DOHH2 (cell line): ENCODE data around the gene LGALS3.

Experiments used
- H3F3A ChIP-seq: fragments of 200-600 bp; sonication (generic), shearing (Covaris generic); 2 replicates; pipeline ENCODE4 v1.6.0; 2016; ENCODE audit warnings: antibody characterized with exemption, mild to moderate bottlenecking; ENCODE audit not compliant: control insufficient read depth, insufficient read depth
- H3K27ac ChIP-seq: fragments of 200-600 bp; sonication (generic); 2 replicates; pipeline ENCODE4 v1.5.1; 2014; ENCODE audit warnings: low read depth, mild to moderate bottlenecking, low read length, moderate library complexity
- H3K27me3 ChIP-seq: fragments of 200-600 bp; sonication (generic); 2 replicates; pipeline ENCODE4 v1.6.1; 2014; ENCODE audit warnings: mild to moderate bottlenecking, low read length, mixed read lengths; ENCODE audit not compliant: control insufficient read depth
- H3K36me3 ChIP-seq: fragments of 200-600 bp; sonication (generic); 2 replicates; pipeline ENCODE4 v1.6.1; 2014; ENCODE audit warnings: mild to moderate bottlenecking, low read length, moderate library complexity, mixed read lengths; ENCODE audit not compliant: control insufficient read depth
- H3K4me1 ChIP-seq: fragments of 200-600 bp; sonication (generic); 2 replicates; pipeline ENCODE4 v1.6.1; 2014; ENCODE audit warnings: mild to moderate bottlenecking, low read length, mixed read lengths; ENCODE audit not compliant: control insufficient read depth
- H3K4me2 ChIP-seq: fragments of 200-600 bp; sonication (generic); 2 replicates; pipeline ENCODE4 v1.6.0; 2014; ENCODE audit warnings: mild to moderate bottlenecking, low read length, moderate library complexity
- H3K4me3 ChIP-seq: fragments of 200-600 bp; sonication (generic); 2 replicates; pipeline ENCODE4 v1.5.1; 2014; ENCODE audit warnings: mild to moderate bottlenecking, low read length, mixed read lengths
- H3K79me2 ChIP-seq: fragments of 200-600 bp; sonication (generic); 2 replicates; pipeline ENCODE4 v1.6.1; 2014; ENCODE audit warnings: mild to moderate bottlenecking, low read length, mixed read lengths; ENCODE audit not compliant: control insufficient read depth
- H3K9me2 ChIP-seq: fragments of 200-600 bp; sonication (generic); replicated peaks from 2 replicates; pipeline ENCODE4 v1.6.1; 2014; ENCODE audit warnings: mild to moderate bottlenecking, low read length, mixed read lengths; ENCODE audit not compliant: control insufficient read depth
- H3K9me3 ChIP-seq: fragments of 200-600 bp; sonication (generic); 2 replicates; pipeline ENCODE4 v1.6.1; 2014; ENCODE audit warnings: antibody characterized with exemption, low read length, mixed read lengths; ENCODE audit not compliant: control insufficient read depth, insufficient read depth
- H4K20me1 ChIP-seq: fragments of 200-600 bp; sonication (generic); 2 replicates; pipeline ENCODE4 v1.6.0; 2014; ENCODE audit warnings: low read depth, mild to moderate bottlenecking, antibody characterized with exemption, low read length, moderate library complexity; ENCODE audit not compliant: control insufficient read depth, insufficient read depth
- CTCF ChIP-seq: fragments of 200-600 bp; sonication (generic); IDR thresholded peaks from one replicate; pipeline ENCODE4 v1.5.1; 2014; ENCODE audit warnings: antibody characterized with exemption, mild to moderate bottlenecking, low read depth, low read length; ENCODE audit not compliant: poor library complexity, severe bottlenecking
- EZH2phosphoT487 ChIP-seq: fragments of 200-600 bp; sonication (generic); IDR thresholded peaks from 2 replicates; pipeline ENCODE4 v1.6.1; 2017; ENCODE audit warnings: borderline replicate concordance, mild to moderate bottlenecking, antibody characterized with exemption, low read length, moderate library complexity, mixed read lengths

Gene LGALS3

DNA sequence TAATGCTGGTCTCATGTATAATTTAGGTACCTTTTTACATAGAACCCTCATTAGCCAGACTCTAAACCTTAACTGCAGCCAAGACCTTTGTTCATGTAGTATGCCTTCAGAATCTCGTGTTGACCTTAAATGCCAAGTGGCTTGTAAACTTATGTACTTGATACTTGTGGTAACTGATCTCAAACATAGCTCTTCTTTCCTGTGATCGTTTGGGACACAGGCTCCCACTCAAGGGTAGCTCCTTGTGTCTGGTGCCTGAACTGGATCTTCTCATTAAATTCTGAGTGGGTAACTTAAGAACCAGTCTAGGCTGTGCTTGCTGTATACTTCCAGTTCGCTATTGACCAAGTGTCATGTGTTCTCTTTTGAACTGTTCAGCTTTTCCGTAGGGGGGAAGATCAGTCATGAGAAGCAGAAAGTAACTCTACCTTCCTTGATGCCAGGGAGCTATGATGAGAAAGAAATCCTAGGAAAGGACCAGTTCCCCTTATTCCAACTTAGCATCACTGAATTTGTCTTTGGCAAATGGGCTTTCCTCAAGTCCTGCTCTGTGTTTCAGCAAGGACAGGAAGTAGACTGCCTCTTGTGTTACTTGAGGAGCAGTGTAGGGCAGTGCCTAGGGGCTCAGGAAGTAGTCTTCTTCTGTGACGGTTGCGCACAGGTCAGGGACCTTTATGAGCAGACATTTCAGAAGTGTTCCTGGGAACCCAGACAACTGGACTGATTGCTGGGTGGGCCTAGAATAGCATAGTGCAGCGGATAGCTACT, 2.5 kb downstream of the LGALS3 start:
- Histone ChIP-seq H3K4me3 (no peak overlapping the region), H3F3A (no peaks in the 10 kb centered on the region), H3K4me2 (no peak overlapping the region), H3K27me3 (peaks cover 46% of the 10 kb centered on the region), H3K79me2 (no peaks in the 10 kb centered on the region), H3K4me1 (peaks cover 8% of the 10 kb centered on the region), H3K27ac (no peak overlapping the region), H3K9me3 (no peaks in the 10 kb centered on the region), H3K9me2 (no peaks in the 10 kb centered on the region), H3K36me3 (no peaks in the 10 kb centered on the region), H4K20me1 (no peaks in the 10 kb centered on the region)
- TF ChIP-seq CTCF (no peak), EZH2phosphoT487 (no peak)

GRCh38 chr14:55133416-55133815, 4.4 kb downstream of the LGALS3 start:
- Histone ChIP-seq H3F3A (no peaks in the 10 kb centered on the region), H3K4me1 (peaks cover 8% of the 10 kb centered on the region), H3K9me3 (no peaks in the 10 kb centered on the region), H3K27me3 (peaks cover 32% of the 10 kb centered on the region), H3K79me2 (no peaks in the 10 kb centered on the region), H3K4me3 (no peak overlapping the region), H4K20me1 (no peaks in the 10 kb centered on the region), H3K27ac (no peak overlapping the region), H3K9me2 (no peaks in the 10 kb centered on the region), H3K4me2 (no peak overlapping the region), H3K36me3 (no peaks in the 10 kb centered on the region)
- TF ChIP-seq CTCF (no peak), EZH2phosphoT487 (no peak)

DNA sequence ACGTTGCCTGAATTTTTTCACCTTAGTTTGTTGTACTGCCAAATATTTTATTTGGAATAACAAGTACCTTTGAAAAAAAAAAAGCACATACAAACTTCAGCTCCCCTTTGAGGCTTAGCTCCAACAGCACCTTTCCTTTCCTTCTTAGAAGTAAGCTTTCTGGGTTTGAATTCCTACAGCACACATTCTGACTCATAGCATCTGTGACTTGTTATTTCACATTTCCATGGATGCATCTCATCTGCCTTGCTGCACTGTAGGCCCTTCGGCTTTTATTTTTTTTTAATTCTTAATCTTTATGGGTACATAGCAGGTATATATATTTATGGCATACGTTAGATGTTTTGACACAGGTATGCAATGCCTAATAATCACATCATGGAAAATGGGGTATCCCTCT, 7.2 kb downstream of the LGALS3 start:
- Histone ChIP-seq H3K4me1 (no peaks in the 10 kb centered on the region), H3K4me3 (no peak overlapping the region), H3K4me2 (no peak overlapping the region), H3K9me3 (no peaks in the 10 kb centered on the region), H4K20me1 (no peaks in the 10 kb centered on the region), H3K79me2 (no peaks in the 10 kb centered on the region), H3K9me2 (no peaks in the 10 kb centered on the region), H3K27me3 (peaks cover 7% of the 10 kb centered on the region), H3F3A (no peaks in the 10 kb centered on the region), H3K27ac (no peak overlapping the region), H3K36me3 (no peaks in the 10 kb centered on the region)
- TF ChIP-seq EZH2phosphoT487 (no peak), CTCF (no peak)
